Endothelial cell of umbilical vein (primary cell): Measurements from ENCODE around the gene HYAL1. TPM values are rescaled to one million over a fixed set of nuclear protein-coding genes. Genes with fewer than 3 reads are reported as not detected.

Experiments used
- BruUV-seq: library from RNA; stranded (reverse); fragments of 400-500 nt; replicated peaks from 2 replicates; lab custom pipeline; 2021; lab: Mats Ljungman, UMichigan
- CTCF ChIA-PET: fragments of 300-600, 350-600 bp; sonication (Branson Sonifier 250); formaldehyde crosslinking; loops from one replicate; lab custom pipeline; 2021; ENCODE audit warnings: antibody characterized with exemption, inconsistent platforms; lab: Charles Lee
- POLR2A ChIA-PET: fragments of 300-600, 350-600 bp; sonication (Branson Sonifier 250); formaldehyde crosslinking; loops from one replicate; lab custom pipeline; 2021; ENCODE audit warnings: antibody characterized with exemption, inconsistent platforms; lab: Charles Lee
- DNase-seq: peaks from one replicate; pipeline ENCODE4 v3.0.0-alpha.2; 2011; ENCODE audit warnings: low read depth, low spot score
- FAIRE-seq: peaks from 2 replicates; lab custom pipeline; 2011; peaks lifted over from hg19 to GRCh38; lab: Jason Lieb, UNC
- H2AFZ ChIP-seq: 2 replicates; pipeline ENCODE4 v1.6.0; 2012; ENCODE audit warnings: low read depth, low read length, control low read depth, inconsistent platforms
- H3K27ac ChIP-seq: 2 replicates; pipeline ENCODE4 v1.5.1; 2011; ENCODE audit warnings: low read depth, mild to moderate bottlenecking, control low read depth, low read length, moderate library complexity; ENCODE audit not compliant: insufficient read depth
- H3K27me3 ChIP-seq, 2 experiments: 2 replicates each; pipeline versions ENCODE4 v1.6.0 to v1.6.1; 2011; ENCODE audit warnings: low read length in 2 of 2, mixed read lengths in 1 of 2; ENCODE audit not compliant: control insufficient read depth in 2 of 2, insufficient read depth in 2 of 2
- H3K36me3 ChIP-seq, 2 experiments: 2 replicates in 1 of 2; 3 replicates in 1 of 2; pipeline ENCODE4 v1.5.1; 2011; ENCODE audit warnings: low read length in 2 of 2, mild to moderate bottlenecking in 1 of 2, moderate library complexity in 1 of 2; ENCODE audit not compliant: control insufficient read depth in 2 of 2, insufficient read depth in 2 of 2; ENCODE audit errors: extremely low read depth in 1 of 2
- H3K4me1 ChIP-seq: 3 replicates; pipeline ENCODE4 v1.5.1; 2011; ENCODE audit warnings: mild to moderate bottlenecking, low read length; ENCODE audit not compliant: control insufficient read depth, insufficient read depth; ENCODE audit errors: extremely low read depth
- H3K4me2 ChIP-seq: 2 replicates; pipeline ENCODE4 v1.6.1; 2011; ENCODE audit warnings: low read length, control low read depth, mixed read lengths; ENCODE audit not compliant: insufficient read depth
- H3K4me3 ChIP-seq, 3 experiments: fragments of 200-600 bp in 1 of 3; sonication (generic), shearing (Covaris generic) in 1 of 3; replicated peaks in 1 of 3; 2 replicates each; pipeline ENCODE4 v1.5.1; 2011 to 2016; ENCODE audit warnings: control low read depth in 3 of 3, low read length in 3 of 3, mild to moderate bottlenecking in 2 of 3, inconsistent platforms in 1 of 3, low read depth in 1 of 3, moderate library complexity in 1 of 3; ENCODE audit not compliant: insufficient read depth in 1 of 3
- H3K79me2 ChIP-seq: 2 replicates; pipeline ENCODE4 v1.6.0; 2012; ENCODE audit warnings: low read length, inconsistent platforms; ENCODE audit not compliant: control insufficient read depth, insufficient read depth
- H3K9ac ChIP-seq: replicated peaks from 2 replicates; pipeline ENCODE3; 2011; ENCODE audit warnings: low read length, control low read depth; ENCODE audit not compliant: insufficient read depth; ENCODE audit errors: extremely low read depth
- H3K9me1 ChIP-seq: replicated peaks from 3 replicates; pipeline ENCODE4 v1.6.0; 2011; ENCODE audit warnings: mild to moderate bottlenecking, low read length; ENCODE audit not compliant: control insufficient read depth, insufficient read depth; ENCODE audit errors: extremely low read depth
- H3K9me3 ChIP-seq: replicated peaks from 2 replicates; pipeline ENCODE4 v1.5.1; 2012; ENCODE audit warnings: low read length, inconsistent platforms; ENCODE audit not compliant: control insufficient read depth, insufficient read depth
- H4K20me1 ChIP-seq: replicated peaks from 2 replicates; pipeline ENCODE3; 2011; ENCODE audit warnings: mild to moderate bottlenecking, low read length; ENCODE audit not compliant: control insufficient read depth, insufficient read depth; ENCODE audit errors: extremely low read depth
- EZH2 ChIP-seq: IDR thresholded peaks from 2 replicates; pipeline ENCODE4 v1.6.1; 2012; ENCODE audit warnings: borderline replicate concordance, low read depth, mild to moderate bottlenecking, moderate library complexity, low read length, inconsistent platforms; ENCODE audit not compliant: severe bottlenecking
- FOS ChIP-seq: IDR thresholded peaks from 2 replicates; pipeline ENCODE4 v1.6.1; 2011; ENCODE audit warnings: mild to moderate bottlenecking, low read length, moderate library complexity, borderline replicate concordance; ENCODE audit not compliant: insufficient read depth
- GATA2 ChIP-seq: IDR thresholded peaks from 2 replicates; pipeline ENCODE4 v1.7.0; 2011; ENCODE audit warnings: low read depth, mild to moderate bottlenecking, moderate library complexity, mixed read lengths, low read length; ENCODE audit not compliant: insufficient read length, insufficient read depth
- JUN ChIP-seq: IDR thresholded peaks from 2 replicates; pipeline ENCODE4 v1.6.1; 2011; ENCODE audit warnings: borderline replicate concordance, low read depth; ENCODE audit not compliant: insufficient read length, insufficient read depth
- MAX ChIP-seq: IDR thresholded peaks from 2 replicates; pipeline ENCODE4 v1.6.1; 2011; ENCODE audit not compliant: insufficient read depth, insufficient read length
- MYC ChIP-seq: IDR thresholded peaks from one replicate; pipeline ENCODE4 v1.6.1; 2011; ENCODE audit warnings: mild to moderate bottlenecking, low read depth, low read length
- POLR2A ChIP-seq: IDR thresholded peaks from 2 replicates; pipeline ENCODE4 v1.6.1; 2012; ENCODE audit warnings: low read depth, mild to moderate bottlenecking, control low read depth, low read length
- POLR2AphosphoS5 ChIP-seq: IDR thresholded peaks from 2 replicates; pipeline ENCODE4 v1.6.1; 2012; ENCODE audit warnings: low read depth, mild to moderate bottlenecking, control low read depth, low read length, moderate library complexity; ENCODE audit not compliant: insufficient read depth
- dilution Hi-C: fragments of 300-500 bp; cut with MboI; formaldehyde crosslinking; loops from one replicate; pipeline ENCODE4 v1.15.0; 2019; ENCODE audit warnings: low sequenced_read_pairs; ENCODE audit not compliant: extremely low pct_ligation_motif_present
- intact Hi-C: fragments of 100-400 bp; cut with micrococcal nuclease; formaldehyde crosslinking; loops from one replicate; pipeline ENCODE4 v1.10.0; 2022
- polyA plus RNA-seq, 4 experiments: library from polyadenylated mRNA; depleted of rRNA in 3 of 4; stranded (reverse) in 3 of 4; unstranded in 1 of 4; fragments of >200 nt; gene quantifications; 2 replicates each; pipeline versions ENCODE4 v1.2.1 to v1.2.3, GENCODE V29; 2011 to 2012; ENCODE audit warnings: missing spikeins in 1 of 4
- total RNA-seq: library from RNA; stranded (reverse); gene quantifications from 2 replicates; pipeline ENCODE4 v1.2.3, GENCODE V29; 2021
- TF ChIP-seq, protein P1 (sequence below), 2 donors: IDR thresholded peaks; 1 replicate in 1 of 2; 2 replicates in 1 of 2; pipeline ENCODE4 v1.5.1; 2011; ENCODE audit warnings: low read length in 2 of 2, mild to moderate bottlenecking in 2 of 2, moderate library complexity in 2 of 2, control low read depth in 1 of 2, inconsistent platforms in 1 of 2, low read depth in 1 of 2; ENCODE audit not compliant: insufficient read depth in 1 of 2; ENCODE audit errors: extremely low read depth in 1 of 2

The HYAL1 gene
- total and polyA plus RNA-seq, 2 donors (not counting 3 experiments of a cell fraction or from before 2014, with no cell fraction given) = 2.2 to 3.3 TPM

GRCh38 chr3:50342813-50343633, 39.6 kb upstream of the HYAL1 start:
- BruUV-seq = no TSS peak
- peaks cover 14% of the 10 kb centered on the region for H3K4me1 ChIP-seq
- intact Hi-C loops (no loop called here), dilution Hi-C loops (no loop called here)
- no peaks in the 10 kb centered on the region for H3K36me3 ChIP-seq
- H3K9ac ChIP-seq = no peak overlapping the region
- H3K4me2 ChIP-seq = no peak overlapping the region
- ChIA-PET POLR2A (no interaction called here), CTCF (interaction anchor here (1.0 to 1.1 kb wide), 2 partner anchors 199 kb away, joined by 4 to 5 read pairs; no protein-coding TSS in a partner anchor)
- no peak overlapping the region for H3K27ac ChIP-seq
- no peaks in the 10 kb centered on the region for H3K9me3 ChIP-seq
- TF ChIP-seq FOS (no peak), EZH2 (no peak), MYC (no peak), POLR2AphosphoS5 (no peak), GATA2 (no peak), POLR2A (no peak), MAX (no peak), JUN (no peak)
- TF ChIP-seq, protein P1, sequence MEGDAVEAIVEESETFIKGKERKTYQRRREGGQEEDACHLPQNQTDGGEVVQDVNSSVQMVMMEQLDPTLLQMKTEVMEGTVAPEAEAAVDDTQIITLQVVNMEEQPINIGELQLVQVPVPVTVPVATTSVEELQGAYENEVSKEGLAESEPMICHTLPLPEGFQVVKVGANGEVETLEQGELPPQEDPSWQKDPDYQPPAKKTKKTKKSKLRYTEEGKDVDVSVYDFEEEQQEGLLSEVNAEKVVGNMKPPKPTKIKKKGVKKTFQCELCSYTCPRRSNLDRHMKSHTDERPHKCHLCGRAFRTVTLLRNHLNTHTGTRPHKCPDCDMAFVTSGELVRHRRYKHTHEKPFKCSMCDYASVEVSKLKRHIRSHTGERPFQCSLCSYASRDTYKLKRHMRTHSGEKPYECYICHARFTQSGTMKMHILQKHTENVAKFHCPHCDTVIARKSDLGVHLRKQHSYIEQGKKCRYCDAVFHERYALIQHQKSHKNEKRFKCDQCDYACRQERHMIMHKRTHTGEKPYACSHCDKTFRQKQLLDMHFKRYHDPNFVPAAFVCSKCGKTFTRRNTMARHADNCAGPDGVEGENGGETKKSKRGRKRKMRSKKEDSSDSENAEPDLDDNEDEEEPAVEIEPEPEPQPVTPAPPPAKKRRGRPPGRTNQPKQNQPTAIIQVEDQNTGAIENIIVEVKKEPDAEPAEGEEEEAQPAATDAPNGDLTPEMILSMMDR (IDR thresholded peaks at IDR 0.05; ENCODE audit: extremely low read depth in 1 of 2, insufficient read depth in 1 of 2, low read depth in 1 of 2, low read length in 2 of 2) = no peak
- DNase-seq (no peak), FAIRE-seq (no peak)
- no peaks in the 10 kb centered on the region for H3K27me3 ChIP-seq
- no peak overlapping the region for H3K4me3 ChIP-seq
- H3K79me2 ChIP-seq = no peaks in the 10 kb centered on the region
- no peaks in the 10 kb centered on the region for H4K20me1 ChIP-seq
- H3K9me1 ChIP-seq = no peaks in the 10 kb centered on the region
- no peak overlapping the region for H2AFZ ChIP-seq
